Caki2 (cell line): ENCODE measurements around the gene RASSF5. TPM values are rescaled to one million over a fixed set of nuclear protein-coding genes. Genes with fewer than 3 reads are reported as not detected.
A peak's percentile ranks its signal among the peaks of the same experiment; 100 is the strongest.

Experiments used
- DNase-seq: peaks from one replicate; pipeline ENCODE4 v3.0.0-alpha.2; 2015; ENCODE audit warnings: low read depth
- in situ Hi-C: cut with HindIII; loops from 2 replicates; pipeline ENCODE4 v1.10.0; 2016; ENCODE audit warnings: low sequenced_read_pairs, low pct_unique_long_range_greater_than_20kb, mixed read lengths
- total RNA-seq: library from RNA; depleted of rRNA; stranded (reverse); fragments of >200 nt; shearing (Covaris generic); gene quantifications from 2 replicates; pipeline ENCODE4 v1.2.3, GENCODE V29; 2014; ENCODE audit warnings: low replicate concordance

Gene RASSF5
- total RNA-seq, 1 experiment from 2014 or later: 0.47 TPM

- in situ Hi-C loops: no loop called here
- DNase-seq: no peak
These were observed 48.9 kb downstream of the RASSF5 start for GRCh38 chr1:206556047-206556749.

DNA sequence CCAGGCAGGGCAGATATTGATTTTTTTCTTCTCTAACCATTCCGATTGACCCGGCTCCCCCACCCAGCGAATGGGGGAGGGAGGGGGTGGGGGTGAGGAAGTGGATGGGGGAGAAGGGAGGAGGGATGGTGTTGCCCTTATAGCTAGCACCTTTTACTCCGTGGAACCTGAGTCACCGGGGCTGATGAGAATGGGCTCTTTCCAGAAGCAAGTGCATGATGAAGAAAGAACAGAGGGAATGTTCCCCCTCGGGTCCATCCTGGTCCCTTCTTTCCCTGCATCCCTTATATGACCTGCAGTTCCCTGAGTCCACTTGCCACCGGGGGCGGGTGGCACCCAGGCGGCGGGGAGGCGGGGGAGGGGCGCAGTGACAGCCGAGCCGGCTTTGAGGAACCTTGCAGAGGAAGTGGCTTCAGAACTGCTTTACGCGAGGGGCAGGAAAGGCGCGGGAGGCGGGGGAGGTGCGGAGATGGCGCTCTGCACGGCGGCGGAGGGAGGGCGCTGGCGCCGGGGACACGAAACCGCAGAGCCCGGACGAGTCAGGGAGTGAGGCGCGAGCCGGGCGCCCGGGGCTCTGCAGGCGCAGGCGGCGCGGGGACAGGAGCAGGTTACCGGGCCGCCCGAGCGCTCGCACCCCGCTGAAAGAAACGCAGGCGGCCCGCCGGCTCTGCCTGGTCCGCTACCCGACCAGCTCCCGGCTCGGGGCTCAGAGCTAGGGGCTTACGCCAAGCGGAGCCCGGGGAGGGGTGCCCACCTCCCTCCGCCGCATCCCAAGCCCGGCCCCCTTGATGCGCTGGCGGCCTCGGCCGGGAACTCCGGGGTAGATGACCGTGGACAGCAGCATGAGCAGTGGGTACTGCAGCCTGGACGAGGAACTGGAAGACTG is 49.7 kb downstream of the RASSF5 start:
- peak; percentile 42 for DNase-seq
- in situ Hi-C loops: no loop called here

- in situ Hi-C loops: no loop called here
- no peak for DNase-seq
These were observed 50.5 kb downstream of the RASSF5 start for GRCh38 chr1:206557636-206558473.

DNA sequence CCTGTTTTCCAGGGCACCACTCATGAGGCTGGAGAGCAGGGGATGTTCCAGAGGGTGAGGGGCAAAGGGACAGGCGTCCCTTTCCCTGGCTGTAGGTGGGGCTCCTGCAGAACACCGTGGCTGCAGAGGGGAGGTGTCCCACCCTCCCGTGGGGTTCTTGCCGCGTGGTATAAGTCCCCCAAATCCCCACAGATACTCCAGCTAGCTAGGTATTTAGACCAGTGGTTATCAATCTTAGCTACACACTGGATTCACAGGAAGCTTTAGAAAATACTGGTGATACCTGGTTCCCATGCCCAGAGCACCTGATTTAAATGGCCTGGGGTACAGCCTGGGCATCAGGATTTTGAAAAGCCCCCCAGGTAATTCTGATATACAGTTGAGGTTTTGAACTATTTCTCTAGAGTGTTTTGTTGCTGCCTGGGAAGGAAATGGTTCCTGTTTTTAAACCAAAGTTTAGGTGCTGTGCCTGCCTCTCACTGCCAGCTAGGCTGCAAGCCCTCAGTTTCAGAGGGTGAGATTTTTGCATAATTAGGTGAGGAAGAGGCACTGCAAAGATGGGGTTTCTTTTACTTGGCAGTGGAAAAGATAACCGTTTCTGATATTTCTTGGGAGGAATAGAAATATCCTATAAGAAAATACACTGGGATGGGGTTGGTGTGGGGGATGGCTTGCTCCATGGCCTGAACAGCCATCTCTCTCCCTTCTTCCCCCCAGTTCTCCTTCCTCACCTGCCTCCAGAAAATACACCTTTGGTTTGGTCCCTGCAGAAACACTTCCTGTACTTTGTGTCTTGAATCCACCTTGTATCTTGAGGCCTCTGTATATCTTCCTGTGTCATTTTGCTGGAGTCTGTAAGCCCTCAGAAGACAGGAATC is 51.7 kb downstream of the RASSF5 start:
- in situ Hi-C loops: no loop called here
- no peak for DNase-seq

DNA sequence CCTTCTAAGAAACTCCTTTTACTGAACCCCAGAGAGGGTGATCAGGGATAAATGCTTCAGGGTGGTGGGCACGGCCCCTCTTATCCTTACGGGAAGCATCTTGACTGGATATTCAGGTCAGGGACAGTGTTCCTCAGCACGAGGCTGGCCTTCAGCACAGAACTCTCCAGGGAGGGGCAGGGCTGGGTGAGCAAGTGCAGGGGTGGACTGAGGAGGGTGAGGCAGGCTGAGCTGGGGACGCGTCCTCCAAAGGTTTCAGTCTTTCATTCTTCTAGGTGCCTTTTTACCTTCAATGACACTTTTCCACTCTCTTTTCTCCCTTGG is 52.3 kb downstream of the RASSF5 start:
- in situ Hi-C loops: no loop called here
- DNase-seq: no peak

GRCh38 chr1:206560007-206560716 is 52.8 kb downstream of the RASSF5 start:
- DNase-seq: no peak
- in situ Hi-C loops: no loop called here

- DNase-seq: no peak
- in situ Hi-C loops: no loop called here
These were observed 56.3 kb downstream of the RASSF5 start for GRCh38 chr1:206563367-206564207.

- in situ Hi-C loops: no loop called here
- no peak for DNase-seq
These were observed 58.7 kb downstream of the RASSF5 start for GRCh38 chr1:206565995-206566394.

DNA sequence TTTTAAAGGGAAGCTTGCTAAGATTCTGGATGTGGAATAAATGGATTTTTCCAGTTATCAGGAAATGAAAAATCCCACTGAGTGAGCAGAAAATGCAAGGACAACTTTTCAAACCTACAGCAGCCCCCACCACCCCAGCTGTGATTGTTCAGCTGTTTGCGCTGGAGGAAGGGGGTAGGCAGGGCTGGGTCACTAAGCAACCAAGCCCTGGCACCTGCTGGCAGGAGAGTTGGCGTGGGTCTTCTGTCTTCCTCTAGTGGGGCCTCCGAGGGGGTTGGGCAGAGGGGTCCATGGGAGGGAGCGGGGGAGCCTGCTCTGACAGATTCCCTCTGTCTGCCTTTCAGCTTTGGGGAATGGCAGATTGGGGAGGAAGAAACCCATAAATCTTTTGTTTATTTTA is 59.7 kb downstream of the RASSF5 start:
- in situ Hi-C loops: no loop called here
- no peak for DNase-seq

- in situ Hi-C loops: no loop called here
- DNase-seq: no peak
These were observed 60.9 kb downstream of the RASSF5 start for GRCh38 chr1:206568256-206568655.

GRCh38 chr1:206568779-206569352 is 61.5 kb downstream of the RASSF5 start:
- DNase-seq: no peak
- in situ Hi-C loops: no loop called here

- no peak for DNase-seq
- in situ Hi-C loops: no loop called here
These were observed 62.2 kb downstream of the RASSF5 start for GRCh38 chr1:206569556-206569955.

GRCh38 chr1:206570529-206570928 is 63.2 kb downstream of the RASSF5 start:
- in situ Hi-C loops: no loop called here
- DNase-seq: no peak

DNA sequence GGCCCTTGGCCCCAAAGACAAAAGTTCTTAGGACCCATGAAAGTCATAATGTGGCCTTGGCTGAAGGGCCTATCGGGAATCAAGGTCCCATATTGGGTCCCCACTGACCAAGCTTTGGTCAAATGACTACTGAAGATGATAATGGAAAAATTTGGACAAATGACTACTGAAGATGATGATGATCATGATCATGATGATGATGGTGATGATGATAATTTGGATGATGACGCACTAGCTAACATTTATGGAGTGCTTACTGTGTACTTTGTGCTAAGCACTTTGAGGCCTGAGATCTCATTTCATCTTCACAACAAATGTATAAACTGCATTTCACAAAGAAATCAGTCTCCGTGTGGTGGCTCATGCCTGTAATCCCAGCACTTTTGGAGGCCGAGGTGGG is 65.5 kb downstream of the RASSF5 start:
- in situ Hi-C loops: no loop called here
- no peak for DNase-seq

DNA sequence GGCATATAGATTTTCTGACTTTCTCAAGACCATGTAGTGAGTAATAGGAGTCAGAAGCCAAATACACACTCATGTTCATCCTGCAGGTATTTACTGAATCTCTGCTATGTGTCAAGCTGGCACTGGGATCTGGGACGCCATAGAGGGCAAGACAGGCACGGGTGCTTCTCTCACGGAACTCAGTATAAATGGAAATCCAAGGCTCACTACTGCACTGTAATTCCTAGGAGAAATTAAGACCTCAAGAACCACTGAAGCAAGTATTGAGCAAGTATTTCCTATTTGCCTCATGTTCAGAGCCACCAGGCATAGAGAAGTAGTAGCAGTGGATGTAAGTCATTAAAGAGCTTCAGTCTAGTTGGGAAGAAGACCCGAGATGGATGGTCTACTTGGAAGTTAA is 66.0 kb downstream of the RASSF5 start:
- in situ Hi-C loops: no loop called here
- no peak for DNase-seq

GRCh38 chr1:206573762-206574161 is 66.4 kb downstream of the RASSF5 start:
- in situ Hi-C loops: no loop called here
- no peak for DNase-seq
